HG02642 (cell line): ENCODE data around the gene LACTB.

Experiments used
- ATAC-seq: cut with Tn5 transposase; IDR thresholded peaks from one replicate; pipeline ENCODE4 v1.9.1; 2021; ENCODE audit warnings: mild to moderate bottlenecking; ENCODE audit not compliant: unreplicated experiment, poor library complexity

Gene LACTB

GRCh38 chr15:63118854-63119253 is 2.8 kb upstream of the LACTB start:
- no peak for ATAC-seq

DNA sequence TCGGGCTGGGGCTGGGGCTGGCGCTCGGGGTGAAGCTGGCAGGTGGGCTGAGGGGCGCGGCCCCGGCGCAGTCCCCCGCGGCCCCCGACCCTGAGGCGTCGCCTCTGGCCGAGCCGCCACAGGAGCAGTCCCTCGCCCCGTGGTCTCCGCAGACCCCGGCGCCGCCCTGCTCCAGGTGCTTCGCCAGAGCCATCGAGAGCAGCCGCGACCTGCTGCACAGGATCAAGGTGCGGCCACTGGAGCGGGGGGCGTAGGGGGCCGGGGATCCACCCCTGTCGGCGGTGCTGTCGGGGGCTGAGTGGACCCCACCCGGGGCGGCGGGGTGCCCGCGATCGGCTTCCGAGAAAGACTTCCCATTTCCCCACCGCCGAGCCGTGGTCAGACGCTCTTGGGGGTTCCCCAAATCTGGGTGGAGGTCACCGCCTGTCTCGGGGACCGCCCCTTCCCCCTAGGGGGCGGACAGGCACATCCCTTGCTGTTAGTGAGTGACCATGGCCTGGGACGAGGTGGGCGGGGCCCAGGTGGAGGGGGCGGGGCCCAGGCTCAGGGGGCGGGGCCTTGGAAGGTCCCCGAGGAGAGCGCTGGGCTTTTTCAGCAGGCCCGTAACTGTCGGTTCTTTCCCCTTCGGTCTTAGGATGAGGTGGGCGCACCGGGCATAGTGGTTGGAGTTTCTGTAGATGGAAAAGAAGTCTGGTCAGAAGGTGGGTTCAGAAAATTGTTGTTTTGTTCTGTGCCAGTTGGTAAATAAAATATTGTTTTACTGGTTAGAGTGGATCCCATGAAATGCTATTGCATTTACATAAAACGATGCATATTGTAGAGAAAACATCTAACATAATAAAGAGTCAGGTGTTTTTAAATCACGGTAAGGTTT is 578 bp downstream of the LACTB start:
- peak; percentile 90 for ATAC-seq

DNA sequence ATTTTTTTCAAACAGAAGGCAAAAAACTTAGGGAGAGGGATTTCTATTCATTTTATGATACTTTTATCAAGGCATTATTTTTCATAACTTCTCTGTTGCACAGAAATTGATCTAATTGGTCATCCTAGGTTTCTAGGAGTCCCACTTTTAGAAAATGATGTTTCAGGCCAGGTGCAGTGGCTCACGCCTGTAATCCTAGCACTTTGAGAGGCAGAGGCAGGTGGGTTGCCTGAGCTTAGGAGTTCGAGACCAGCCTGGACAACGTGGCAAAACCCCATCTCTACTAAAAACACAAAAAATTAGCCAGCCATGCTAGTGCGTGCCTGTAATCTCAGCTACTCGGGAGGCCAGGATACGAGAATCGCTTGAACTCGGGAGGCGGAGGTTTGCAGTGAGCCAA is 2.8 kb downstream of the LACTB start:
- no peak for ATAC-seq

DNA sequence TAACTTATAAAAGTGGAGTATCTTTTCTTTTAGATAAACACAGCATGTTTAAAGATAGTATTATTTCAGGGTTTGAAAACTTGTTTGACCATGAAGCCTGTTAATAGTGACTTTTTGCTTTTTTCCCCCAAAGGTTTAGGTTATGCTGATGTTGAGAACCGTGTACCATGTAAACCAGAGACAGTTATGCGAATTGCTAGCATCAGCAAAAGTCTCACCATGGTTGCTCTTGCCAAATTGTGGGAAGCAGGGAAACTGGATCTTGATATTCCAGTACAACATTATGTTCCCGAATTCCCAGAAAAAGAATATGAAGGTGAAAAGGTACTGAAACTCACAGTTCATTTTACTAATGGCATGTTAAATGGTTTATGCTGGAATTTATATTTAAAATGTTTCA is 5.1 kb downstream of the LACTB start:
- ATAC-seq, result no peak

DNA sequence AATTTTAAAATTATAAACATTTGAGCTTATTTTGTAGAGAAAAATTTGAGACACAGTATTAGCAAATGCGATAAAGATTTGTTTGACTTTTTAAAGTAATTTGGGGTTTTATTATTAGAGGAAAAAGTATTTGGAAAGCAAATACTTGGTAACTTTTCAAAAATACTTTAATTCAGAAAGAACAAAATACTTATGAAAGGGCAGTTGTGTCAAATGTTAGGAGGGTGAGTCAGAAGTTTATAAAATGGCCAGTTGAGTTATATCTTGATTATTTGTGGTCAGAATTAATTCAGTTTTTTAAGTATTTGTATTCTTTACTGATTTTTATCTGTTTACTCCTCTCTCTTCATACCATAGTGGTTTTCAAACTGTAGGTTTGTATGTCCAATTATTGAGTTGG is 12.1 kb downstream of the LACTB start:
- ATAC-seq, result no peak

DNA sequence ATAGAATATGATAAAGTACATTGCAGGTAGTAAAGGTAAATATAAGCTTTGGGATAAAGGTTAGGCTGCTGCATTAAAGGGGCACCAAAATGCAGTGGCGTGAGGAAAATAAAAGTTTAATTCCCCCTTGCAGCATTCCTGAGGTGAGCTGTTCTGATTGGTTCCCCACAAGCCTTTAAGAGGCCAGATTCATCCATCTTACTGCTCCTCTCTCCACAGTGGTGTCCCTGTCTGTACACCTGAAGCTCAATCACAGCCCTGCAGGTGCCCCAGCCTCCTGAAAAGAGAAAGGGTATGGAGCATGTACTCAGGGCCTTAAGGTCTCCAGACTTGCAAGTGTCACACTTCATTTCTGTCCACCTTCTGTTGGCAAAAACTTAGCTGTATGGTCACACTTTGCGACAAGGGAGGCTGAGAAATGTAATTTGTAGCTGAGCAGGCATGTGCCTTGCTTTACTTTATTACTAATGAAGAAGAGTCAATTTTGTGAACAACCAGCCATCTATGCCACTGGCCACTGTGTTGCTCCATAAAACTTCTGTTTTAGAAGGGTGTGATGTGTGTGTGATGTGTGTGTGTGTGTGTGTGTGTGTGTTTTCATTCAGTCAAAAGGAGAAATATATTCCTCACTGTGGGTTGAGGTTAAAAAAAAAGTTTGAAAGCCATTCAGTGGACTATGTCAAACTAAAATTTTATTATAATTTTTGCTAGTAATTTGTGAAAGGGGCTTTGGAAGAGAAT is 12.8 kb downstream of the LACTB start:
- ATAC-seq, result no peak

DNA sequence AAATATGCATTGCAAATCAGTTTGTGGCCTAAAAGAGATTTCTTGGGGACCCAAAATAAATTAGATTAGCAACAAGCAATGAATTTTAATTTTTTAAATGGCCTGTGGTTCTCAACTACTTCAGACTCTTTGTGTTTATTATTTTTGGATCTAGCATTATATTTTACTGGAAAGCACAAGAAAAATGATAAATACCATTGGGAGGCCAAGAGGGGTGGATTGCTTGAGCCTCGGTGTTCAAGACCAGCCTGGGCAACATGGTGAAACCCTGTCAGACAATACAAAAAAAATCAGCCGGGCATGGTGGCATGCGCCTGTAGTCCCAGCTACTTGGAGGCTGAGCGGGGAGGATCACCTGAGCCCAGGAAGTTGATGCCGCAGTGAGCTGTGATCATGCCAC is 13.6 kb downstream of the LACTB start:
- no peak for ATAC-seq

DNA sequence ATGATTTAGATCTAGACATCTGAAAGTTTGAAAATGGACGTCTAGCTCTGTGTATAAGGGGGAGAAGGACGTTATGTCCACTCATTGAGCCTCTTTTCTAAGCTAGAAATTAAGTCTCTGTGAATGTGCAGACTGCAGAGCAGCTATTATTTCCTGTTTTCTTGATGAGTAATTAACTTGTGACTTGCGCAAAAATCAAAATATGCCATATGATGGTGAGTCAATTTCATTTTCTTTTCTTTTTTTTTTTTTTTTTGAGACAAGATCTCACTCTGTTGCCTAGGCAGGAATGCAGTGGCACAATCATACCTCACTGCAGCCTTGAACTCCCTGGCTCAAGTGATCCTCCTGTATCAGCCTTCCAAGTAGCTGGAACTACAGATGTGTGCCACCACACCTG is 14.1 kb downstream of the LACTB start:
- ATAC-seq, result no peak

DNA sequence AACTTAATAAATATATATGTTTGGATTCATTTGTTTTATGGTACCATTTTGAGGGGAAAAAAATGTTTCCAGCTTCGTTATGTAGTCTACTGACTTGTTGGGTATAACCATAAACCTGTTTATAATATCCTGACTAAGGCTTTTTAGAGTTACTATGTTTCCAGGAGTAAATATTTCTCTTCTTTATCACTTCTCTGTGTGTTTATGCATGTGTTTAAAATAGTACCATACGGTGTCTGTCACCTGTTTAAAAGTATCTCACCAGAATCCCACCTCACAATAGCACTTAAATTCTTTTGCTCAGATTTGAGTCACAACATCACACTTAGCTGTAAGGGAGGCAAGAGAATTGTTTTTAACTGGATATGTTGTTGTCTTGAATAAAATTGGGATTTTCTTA is 15.1 kb downstream of the LACTB start:
- no peak for ATAC-seq

DNA sequence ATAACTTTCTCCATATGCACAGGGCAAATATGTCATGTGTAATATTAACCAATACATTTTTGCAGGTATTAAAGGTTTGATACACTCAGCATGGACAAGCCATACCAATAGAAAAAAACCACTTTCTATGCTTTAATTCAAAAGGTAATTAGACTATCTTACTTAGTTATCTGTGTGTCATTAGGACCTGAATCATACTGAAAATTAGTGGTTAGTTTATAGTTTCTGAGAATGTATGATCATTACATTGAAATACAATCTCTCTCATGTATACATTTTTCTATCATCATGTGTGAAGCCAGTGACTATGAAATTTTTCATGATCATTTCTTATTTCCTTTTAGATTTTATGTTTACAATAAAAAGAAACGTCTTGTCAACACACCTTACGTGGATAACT is 19.3 kb downstream of the LACTB start:
- ATAC-seq, result no peak

- no peak for ATAC-seq
Observed at GRCh38 chr15:63145426-63145825, 23.8 kb downstream of the LACTB start.

- ATAC-seq, result no peak
Observed at GRCh38 chr15:63146684-63147083, 25.0 kb downstream of the LACTB start.

DNA sequence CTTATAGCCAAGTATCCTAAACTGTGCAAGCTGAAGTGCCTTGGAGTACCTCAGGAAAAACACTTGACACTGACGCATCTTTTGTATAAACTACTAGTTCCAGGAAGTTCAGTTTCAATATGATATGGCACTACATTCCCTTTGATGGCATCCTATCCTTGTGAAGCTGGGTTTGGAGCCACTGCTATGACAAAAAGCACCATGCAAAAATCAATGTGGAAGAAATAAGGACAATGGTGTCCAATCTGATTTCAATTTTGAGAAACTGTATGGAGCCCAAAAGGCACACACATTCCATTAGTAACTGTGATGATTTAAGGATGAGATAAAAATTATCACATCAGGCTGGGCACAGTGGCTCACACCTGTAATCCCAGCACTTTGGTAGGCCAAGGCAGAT is 30.0 kb downstream of the LACTB start:
- no peak for ATAC-seq

DNA sequence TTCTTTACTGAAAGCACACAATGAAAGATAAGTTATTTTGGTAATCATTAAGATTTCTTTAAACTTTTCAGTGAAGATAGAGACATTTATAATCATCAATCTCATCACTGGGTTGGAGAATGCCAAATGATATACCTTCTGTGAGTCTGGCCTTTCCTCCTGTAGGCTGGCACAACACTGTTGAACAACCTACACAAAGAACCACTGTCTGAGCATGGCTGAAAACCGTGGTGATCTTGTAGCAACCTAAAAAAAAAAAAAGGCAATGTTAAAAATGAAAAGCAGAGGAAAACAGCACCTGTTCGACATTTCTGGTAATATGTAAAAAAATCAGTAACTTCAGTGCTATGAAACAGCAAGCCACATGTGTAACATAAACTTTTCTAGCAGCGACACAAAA is 33.8 kb downstream of the LACTB start:
- ATAC-seq, result no peak

DNA sequence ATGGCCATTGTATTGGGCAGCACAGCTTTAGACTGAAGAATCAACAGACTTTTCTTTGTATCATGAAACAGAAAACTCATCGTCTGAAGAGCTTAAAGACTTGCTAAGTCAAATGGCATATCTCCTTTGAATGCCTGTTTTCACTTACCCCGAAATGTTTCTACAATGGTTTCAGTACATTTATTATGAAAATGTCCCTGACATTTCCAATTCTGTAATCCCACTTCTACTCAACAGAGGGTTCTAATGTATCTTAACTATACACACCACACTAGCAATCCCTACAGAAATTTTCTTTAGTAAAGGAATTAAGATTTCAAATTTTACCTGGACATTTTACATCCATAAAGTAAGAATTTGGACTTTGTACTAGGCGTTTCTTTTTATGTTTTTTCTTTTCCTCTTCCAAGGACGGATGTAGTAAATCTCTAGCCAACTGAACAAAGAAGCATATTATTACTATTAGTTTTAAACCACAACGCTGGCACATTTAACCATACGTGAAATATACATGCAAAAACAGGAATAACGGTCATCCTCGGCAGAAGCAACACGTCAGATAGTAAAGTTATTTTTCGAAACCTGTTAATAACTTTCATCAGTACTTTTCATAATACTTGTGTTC is 34.5 kb downstream of the LACTB start:
- no peak for ATAC-seq

DNA sequence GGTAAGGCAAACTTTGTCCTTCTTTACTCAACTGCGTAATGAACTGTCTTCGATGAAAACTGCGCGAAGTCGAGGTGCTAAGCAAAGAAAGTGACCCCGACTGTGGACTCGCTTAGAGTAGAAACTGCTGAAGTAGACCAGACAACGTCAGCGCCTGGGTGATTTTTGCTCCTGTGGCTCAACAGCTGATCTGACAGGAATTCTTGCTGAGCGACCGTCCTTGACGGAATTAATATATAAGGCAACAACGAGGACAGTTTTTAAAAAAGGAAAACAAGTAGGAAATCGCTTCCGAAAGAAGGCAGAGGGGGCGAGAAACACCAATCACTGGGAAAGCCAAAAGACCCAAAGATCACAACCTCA is 35.1 kb downstream of the LACTB start:
- ATAC-seq, result no peak

DNA sequence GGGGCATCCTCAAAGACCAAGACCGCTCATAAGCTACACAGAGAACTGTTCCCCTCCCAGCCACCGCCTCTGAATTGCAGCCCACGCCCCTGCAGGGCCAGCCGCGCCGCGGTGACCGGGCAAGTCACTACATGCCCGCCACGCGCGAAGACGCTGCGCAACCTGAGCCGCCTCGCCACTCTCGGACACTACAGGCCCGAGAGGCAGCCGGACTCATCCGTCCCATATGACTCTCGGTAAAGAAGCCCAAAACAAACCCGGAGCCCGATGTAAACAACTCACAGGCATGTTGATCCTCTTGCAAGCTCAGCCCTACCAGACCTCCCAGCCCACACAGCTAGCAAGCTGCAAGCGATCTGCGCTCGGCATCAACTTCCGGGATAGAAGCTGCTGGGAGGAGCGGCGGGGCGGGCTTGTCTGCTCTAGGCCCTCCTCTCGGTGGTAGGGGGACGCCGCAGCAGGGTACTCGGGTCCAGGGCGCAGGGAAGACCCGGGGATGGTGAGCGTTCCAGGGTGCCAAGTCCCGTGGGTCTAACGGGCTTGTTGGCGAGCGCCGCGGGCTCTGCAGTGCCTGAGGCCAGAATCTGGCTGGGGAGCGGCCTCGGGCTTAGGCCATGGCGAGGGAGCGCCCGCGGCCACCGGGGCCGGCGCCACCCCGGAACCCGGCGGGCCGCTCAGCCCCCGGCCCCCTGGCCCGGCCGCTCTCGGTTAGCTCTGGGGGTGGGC is 35.6 kb downstream of the LACTB start, which contains the start of gene RPS27L:
Gene RPS27L (minus strand): TSS at position 360 of the 726 bp plus-strand sequence. CDS start 72 bp downstream, at position 288.
- peak; percentile 93 for ATAC-seq

DNA sequence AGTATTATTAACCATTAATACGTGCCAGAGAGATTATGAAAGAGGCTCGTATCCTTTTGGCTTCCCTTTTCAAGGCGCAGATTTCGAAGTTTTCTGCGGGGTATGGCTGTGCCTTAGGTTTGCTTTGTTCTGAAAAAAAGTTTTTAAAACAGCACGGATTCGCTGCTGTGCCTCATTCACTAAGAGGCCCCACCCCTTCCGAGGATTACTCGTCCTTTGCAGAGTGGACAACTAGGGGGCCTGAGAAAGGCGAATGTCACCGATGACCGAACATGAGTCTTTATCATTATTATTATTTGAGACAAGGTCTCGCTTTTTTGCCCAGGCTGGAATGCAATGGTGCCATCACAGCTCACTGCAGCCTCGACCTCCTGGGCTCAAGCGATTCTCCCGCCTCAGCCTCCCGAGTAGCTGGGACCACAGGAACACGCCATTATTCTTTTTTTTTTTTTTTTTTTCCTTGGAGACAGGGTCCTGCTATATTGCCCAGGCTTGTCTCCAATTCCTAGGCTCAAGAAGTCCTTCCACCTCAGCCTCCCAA is 36.3 kb downstream of the LACTB start:
- peak; percentile 19 for ATAC-seq

DNA sequence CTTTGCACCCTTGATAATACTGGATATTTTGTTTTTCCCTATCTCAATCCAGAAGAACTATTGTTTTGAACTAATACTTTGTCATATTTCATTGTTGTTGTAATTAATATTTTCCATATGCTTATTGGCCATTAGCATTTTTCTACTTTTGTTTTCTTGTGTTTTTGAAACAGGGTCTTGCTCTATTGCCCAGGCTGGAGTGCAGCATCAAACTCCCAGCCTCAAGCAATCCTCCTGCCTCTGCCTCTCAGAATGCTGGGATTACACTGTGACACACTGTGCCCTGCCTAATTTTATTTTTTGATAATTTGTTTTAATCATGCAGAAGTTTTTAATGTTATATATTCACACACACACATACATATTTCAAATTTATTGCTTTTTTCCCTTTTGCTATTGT is 39.0 kb downstream of the LACTB start:
- no peak for ATAC-seq

- ATAC-seq, result no peak
Observed at GRCh38 chr15:63163217-63163616, 41.6 kb downstream of the LACTB start.
